Prostate gland (tissue), 2 donors: ENCODE results near the gene SGSM2.

Source experiments
- CTCF ChIP-seq, 4 experiments: fragments of 200-600 bp in 2 of 4; fragments of 450-650 bp in 2 of 4; sonication (generic) in 2 of 4; IDR thresholded peaks; 1 replicate in 3 of 4; 2 replicates in 1 of 4; pipeline ENCODE4 v1.5.1; 2016 to 2019; ENCODE audit warnings: antibody characterized with exemption in 4 of 4, mild to moderate bottlenecking in 2 of 4, moderate library complexity in 2 of 4
- POLR2A ChIP-seq: fragments of 450-650 bp; IDR thresholded peaks from one replicate; pipeline ENCODE4 v1.6.1; 2016; ENCODE audit warnings: antibody characterized with exemption, mild to moderate bottlenecking

DNA sequence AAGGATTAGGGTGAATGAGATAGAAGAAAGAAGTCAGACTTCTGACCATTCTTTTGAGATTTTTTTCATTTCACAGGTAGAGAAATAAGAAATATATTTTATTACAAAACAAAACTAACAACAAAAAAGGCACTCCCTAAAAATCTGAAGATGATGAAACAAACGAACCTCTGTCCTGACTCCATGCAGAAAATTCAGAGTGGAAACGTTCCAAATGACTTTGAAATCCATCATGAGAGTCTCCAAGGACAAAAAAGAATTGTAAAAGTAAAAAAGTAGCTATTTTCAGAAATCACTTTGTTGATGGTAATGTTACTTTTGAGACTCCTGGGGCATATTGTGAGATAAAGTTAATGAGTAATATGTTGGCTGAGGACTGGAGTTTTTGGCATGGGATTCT, 89.9 kb downstream of the SGSM2 start:
- no peak for TF ChIP-seq POLR2A
- no peak for TF ChIP-seq CTCF (IDR thresholded peaks at IDR 0.05)
